ENCODE data around the gene CCR7.

Gene CCR7

DNA sequence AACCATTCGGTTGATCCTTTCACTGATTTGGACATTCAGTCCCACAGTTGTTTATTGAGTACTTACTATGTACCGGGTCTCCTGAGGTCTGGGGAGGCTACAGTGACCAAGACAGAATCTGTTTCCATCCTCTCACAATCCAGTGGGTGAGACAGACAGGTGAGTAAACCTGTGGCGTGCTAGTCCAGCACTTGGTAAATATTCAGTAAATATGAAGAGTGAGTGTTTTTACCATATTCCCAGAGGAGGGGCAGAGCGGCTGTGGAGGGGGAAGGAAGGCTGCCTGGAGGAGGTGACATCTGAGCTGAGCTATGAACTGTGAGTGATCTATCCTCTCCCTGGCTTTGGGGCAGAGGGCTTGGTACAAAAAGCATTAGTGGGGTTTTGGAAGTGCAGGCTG, 31.4 kb downstream of the CCR7 start:
- no peak for DNase-seq

DNA sequence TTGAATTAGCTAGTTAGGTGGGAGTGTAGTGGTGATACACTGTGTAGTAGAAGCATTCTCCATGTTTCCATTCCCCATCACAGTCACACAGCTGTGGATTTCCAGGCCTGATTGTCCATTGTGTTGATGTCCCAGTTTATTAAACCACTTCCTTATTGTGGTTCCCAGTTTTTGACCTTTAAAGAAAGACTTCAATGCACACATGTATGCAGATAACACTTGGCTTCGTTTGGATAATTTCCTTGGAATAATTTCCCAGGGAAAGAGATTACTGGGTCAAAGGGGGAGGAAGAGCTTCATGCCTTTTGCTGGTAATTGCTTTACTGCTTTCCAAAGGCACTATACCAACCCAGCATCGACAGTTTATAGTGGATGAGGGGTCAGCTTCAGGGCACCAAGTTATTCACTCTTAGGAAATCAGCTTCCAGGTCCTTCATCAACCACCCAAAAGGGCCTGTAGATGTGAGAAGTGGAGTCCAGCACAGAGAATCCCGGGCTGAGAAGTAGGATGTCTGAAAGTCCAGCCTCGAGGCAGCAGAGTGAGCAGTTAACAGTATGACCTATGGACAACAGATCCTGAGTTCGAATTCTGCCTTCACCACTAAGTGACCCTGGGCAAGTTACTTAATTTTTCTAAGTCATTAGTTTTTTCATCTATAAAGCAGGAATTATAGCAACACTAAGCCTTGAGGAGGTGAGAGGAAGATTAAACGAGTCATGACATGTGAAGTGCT, 32.6 kb downstream of the CCR7 start:
- DNase-seq, result no peak

DNA sequence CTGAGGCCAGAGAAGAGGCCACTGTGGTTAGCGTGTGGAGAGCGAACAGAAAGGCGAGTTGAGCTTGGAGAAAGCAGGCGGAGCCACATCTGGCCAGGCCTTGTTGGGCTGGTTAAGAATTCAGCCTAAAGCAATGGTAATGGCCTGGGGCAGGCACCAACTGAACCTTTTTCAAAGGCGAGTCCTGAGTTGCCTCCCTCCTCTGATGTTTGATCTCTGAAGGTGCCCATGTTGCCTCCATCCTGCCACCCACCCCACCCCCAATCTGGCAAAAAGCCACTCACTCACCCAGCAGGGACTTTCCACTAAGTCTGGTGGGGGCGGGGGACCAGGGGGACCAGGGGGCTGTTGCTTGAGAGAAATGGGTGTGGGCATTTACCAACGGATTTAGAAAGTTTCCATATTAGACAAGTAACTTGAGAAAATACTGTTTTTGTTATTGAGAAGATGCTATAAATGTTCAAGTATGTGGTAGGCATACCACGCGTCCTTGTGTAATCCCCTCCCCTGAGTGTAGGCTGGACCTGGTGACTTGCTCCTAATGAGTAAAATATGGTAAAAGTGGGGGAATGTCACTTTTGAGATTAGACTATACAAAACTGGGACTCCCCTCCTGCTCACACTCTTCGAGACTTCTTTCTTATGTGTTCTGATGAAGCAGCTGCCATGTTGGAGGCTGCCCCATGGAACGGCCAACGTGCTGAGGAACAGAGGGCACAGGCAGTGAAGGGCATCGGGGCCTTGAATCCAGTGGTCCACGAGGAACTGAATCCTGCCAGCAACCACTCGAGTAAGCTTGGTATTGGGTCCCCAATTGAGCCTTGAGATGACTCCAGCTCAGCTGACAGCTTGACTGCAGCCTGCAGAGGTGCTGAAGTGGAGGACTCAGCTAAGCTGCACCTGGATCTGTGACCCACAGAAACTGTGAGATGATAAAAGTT, 34.0 kb downstream of the CCR7 start:
- DNase-seq, result no peak

DNA sequence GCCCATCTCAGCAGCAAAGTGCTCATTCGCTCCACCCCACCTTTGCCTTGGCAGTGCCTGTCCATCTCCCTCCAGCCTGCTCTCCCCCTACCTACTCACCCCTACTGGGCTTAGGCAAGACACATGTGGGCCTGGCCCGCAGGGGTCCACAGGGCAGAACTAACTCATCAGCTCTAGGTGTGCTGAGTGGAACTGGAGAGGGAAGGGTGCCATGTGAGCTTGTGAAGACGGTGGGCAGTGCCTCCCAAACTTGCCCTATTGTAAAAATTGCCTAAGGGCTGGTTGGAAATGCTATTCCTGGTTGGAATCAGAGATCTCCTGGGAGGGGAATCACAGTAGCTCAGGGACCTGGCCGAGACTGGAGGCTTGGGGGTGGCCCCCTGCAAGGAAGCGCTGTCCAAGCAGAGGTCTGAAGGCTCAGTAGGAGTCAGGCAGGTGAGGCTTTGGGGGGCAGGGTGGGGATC, 34.7 kb downstream of the CCR7 start:
- DNase-seq, result no peak

DNA sequence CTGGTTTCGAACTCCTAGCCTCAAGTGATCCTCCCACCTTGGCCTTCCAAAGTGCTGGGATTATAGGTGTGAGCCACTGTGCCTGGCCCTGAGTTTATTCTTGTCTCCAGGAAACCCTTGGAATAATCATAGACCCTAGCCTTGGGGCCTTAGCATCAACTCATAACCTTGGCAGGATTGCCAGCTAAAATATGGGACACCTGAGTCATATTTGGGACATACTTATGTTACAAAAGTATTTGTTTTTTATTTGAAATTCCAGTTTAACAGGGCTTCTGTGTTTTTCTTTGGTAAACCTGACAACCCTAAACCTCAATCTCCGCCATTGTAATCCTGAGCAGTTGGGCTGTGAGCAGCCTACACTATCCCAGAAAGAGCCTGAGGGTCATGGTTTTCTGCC, 35.3 kb downstream of the CCR7 start:
- DNase-seq, result no peak

DNA sequence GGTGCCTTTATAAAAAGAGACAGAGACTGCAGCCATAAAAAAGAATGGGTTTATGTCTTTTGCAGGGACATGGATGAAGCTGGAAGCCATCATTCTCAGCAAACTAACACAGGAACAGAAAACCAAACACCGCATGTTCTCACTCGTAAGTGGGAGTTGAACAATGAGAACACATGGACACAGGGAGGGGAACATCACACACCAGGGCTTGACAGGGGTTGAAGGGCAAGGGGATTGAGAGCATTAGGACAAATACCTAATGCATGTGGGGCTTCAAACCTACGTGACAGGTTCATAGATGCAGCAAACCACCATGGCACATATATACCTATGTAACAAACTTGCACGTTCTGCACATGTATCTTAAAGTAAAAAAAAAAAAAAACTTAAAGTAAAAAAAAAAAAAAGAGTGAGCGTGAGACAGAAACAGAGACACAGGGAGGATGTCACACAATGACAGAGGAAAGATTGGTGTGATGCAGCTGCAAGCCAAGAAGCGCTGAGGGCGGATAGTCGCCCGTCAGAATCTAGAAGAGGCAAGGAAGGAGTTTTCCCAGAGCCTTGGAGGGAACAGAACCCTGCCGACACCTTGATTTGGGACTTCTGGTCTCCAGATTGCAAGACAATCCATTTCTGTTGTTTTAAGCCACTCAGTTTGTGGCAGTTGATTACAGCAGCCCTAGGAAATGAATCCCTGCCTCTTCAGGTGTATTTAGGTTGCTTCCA, 36.4 kb downstream of the CCR7 start:
- DNase-seq, result no peak

DNA sequence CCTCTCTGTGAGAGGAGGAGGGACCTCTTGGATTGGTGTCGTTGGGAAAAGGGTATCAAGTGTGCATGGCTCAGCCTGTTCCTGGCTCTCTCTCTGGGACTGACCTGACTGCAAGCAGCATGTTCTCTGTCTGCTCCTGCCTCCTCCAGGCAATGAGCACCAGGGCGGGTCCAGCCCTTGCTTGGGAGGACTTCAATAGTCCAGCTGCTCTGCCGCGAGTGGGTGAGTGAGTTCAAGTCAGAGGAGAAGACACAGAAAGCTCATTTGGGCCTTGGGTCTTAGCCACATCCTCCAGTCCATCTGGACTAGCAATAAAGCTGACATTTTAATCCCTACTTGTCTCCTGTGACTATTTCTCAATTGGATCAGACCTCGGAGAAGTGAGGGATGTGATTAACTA, 38.6 kb downstream of the CCR7 start:
- no peak for DNase-seq

DNA sequence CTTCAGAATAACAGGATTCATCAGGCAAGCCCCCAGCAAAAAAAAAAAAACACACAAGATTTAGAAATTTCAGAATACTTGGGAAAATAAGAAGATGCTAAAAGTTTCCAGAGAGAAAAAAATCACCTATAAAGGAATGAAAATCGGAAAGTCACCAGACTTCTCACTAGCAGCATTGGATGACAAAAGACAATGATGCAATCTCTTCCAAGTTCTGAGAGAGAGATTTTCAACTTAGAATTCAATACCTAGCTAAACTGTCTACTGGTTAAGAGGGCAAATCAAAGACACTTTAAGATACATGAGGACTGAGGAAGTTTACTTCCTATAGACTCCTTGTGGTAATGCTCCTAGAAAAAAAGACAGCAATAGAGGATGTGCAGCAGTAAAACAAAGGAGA, 40.0 kb downstream of the CCR7 start:
- no peak for DNase-seq

DNA sequence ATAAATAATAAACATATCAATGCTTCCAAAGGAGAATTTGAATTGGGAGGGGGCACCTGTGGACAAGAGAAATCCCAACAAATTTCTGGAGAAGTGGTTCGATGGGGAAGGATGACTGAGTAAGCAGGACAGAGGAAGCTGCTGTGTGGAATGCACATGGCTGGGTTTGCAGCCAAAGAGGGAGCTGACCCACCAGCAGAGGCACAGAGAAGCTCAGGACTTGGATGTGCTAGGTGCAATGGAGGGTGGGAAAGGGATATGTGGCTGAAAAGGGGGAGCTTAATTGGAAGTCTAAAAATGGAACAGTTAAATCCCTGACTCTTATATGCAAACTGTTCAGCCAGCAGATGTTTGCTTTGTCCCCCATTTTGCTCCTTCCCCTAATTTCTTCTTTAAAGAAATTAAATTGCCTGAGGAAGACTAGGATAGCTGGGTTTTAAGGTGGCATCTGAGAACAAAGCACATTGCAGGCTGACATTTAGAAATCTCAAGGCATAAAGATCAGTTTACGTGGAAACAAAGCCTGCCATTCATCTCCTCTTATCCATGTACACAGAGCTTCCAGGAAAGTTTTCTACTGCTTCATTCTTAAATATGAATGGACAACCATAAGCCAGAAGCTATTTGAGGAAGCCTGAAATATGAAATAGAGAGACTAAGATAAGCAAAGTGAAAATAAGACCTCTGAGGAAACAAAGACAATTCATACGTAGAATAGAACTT, 40.9 kb downstream of the CCR7 start:
- no peak for DNase-seq

DNA sequence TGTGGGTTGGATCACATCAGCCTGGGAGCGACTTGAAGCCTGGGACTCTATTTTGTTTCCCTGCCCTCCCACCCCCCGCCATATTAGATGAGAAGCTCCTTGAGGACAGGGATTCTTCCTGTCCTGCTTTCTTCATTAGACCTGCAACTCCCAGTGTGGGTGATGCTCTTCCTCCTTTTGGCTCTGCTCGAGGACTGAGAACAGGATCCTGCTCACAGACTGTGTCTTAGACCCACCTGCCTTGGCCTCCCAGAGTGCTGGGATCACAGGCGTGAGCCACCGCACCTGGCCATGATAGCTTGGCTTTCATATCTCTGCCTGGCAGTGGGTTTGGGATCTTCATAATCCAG, 42.3 kb downstream of the CCR7 start:
- DNase-seq, result no peak

DNA sequence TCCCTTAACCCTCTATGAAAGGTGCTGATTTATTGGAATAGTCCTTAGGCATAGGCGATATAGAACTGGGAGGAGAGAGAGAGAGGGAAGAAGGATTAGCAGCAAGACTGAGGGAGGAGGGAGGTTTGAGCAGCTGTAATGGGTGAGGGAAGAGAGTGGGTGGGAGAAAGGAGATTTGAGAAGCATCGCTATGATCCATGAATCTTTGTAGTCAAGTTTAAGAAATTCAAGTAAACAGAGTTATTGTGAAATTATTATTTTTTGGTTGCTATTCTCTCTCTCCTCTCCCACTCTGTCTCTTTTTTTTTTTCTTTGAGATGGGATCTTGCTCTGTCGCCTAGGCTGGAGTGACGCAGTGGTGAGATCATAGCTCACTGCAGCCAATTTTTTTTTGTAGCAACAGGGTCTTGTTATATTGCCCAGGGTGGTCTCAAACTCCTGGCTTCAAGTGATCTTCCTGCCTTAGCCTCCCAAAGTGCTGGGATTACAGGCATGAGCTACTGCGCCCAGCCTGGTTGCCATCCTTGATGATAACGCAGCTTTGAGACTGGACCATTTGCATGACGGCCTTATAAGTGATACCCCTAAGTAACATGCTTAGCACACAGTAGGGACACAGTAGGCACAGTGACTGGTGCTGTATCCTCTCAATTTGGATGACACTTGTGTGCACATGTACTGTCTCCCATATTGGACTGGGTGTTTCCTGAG, 42.9 kb downstream of the CCR7 start:
- DNase-seq, result no peak

DNA sequence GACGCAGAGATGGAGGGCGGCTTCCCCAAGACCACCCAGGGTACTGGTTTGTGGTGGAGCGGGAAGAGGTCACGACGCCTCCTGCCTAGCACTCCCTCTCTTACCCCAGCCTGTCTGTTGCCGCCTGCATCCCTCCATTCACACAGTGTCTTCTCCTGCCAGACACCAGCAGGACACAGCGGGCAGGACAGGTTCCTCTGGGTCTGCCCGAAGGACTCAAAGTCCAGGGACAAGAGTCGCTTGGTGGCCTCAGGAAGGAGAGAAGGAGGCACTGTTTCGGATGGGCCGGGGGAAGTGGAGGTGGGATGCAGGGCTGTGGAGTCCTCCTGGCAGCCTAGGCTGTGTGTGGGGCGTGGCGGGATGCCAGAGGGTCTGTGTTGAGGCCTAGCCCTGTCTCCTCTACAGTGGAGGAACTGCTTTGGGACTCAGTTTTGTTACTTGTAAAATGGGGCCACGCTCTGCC, 44.2 kb downstream of the CCR7 start:
- DNase-seq, result no peak

DNA sequence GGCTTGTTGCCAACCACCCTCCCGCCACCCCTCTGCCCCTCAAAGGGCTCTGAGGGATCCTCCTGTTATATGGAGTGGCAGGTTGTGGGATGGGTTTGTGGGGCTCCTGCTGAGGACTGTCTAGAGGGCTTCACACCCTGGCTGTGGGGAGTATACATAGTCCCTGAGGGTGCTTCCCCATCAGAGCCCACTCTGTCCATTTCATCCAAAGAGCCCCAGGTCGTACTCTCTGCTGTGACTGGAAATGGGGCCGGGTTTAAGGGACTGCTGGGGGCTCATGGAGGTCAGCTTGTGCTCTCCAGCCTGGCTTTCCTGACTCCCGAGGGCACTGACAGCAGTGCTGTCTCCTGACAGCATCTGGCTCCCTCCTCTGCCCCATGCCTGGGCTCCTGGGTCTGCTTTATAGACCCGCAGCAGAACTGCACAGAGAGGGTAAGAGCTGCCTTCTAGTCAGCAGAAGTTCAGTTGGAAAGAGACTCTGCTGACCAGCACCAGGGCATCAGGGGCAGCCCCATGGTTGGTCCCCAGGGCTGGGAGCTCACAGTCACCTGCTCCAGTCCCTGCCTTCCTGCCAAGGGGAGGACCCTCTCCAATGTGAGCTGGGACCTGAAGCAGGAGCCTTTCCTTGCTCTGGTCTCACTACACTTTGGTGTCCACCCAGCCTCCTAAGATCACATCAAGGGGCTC, 46.0 kb downstream of the CCR7 start:
- DNase-seq, result no peak

DNA sequence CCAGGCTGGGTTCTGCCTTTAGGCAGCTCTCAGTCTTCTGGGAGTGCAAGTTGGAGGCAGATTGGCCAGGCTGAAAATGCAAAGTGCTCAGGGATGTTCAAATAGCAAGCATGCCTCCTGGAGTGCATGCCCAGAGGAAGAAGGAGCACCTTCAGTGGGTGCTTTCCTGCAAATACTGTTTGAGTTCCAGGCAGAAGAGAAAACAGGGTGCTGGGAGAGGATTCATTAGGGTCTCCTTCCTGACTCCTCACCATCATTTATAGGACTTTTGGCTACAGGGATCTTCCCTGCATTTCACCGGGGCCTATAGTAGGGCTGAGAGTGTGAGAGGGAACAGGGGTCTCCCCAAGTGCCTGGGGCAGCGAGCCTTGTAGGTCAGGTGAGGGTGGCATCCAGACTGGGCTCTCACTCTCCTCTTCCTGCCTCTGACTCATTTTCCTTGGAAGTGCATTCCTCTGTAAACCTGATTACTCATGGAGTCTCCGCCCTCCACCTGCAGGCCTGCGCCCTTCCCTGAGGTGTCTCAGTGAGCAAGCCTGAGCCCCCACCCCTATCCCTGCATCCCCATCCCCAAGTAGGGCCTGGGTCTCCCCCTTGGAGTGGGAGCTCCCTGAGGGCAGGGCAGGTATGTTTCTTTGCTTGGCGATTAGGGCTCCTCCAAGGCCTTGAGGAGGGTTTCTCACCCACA, 46.7 kb downstream of the CCR7 start:
- DNase-seq, result no peak

DNA sequence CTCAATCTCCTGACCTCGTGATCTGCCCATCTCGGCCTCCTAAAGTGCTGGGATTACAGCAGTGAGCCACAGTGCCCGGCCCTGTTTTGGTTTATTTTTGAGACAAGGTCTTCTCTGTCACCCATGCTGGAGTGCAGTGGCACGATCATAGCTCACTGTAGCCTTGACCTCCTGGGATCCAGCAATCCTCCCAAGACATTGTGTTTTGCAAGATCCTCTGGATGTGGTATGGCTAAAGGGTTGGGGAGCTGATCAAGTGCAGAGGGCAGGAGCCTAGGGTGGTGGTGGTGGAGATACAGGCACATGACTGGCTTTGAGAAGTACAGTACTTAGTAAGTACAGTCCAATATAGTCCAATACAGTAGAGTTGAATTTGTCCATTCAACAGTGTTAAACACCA, 47.3 kb downstream of the CCR7 start:
- DNase-seq, result no peak

DNA sequence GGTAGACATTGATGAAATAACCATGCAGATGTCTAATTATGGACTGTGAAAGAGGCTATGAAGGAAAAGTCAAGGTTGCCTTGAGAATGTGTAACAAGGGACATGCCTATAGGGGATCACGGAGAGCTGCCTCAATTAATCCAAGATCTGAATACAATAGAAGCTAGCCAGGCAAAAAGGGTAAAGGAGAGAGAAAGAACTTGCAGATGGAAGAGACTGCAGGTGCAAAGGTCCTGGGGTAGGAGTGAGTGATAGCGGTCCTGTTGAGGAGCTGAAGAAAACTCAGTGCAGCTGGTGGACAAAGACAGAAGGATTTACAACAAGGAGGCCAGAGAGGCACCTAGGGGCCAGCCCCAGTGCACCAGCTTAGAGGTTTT, 48.0 kb downstream of the CCR7 start:
- no peak for DNase-seq

DNA sequence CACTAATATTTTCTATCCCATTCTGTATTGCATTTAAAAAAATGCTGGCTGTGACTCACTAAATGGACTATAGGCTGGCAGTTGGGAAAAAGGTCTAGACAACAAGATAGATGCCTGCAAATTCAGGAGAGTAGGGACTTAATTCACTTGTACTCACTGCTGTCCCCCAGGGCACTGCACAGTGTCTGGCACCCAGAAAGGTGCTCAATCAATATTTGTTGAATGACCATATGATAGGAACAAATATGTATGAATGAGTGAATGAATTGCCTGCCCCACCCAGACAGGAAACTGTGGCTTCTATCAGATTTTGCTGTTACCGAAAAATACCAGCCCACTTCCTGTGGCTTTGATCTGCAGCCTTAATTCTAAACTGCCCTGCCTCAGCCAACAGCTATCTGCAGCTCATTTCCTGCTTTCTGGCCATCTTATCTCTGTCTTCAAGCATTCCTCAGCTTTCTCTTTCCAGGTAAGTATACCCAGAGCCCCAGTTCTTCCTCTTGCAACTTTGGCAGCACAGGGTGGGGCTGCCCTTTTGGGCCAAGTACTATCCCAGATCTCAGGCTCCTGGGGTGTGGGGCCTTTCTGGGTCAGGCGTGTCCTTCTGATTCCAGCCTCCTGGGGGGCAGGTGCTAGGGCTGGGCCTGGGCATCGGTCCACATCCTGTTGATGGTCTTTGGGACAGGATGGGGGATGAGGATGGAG, 48.5 kb downstream of the CCR7 start:
- no peak for DNase-seq

DNA sequence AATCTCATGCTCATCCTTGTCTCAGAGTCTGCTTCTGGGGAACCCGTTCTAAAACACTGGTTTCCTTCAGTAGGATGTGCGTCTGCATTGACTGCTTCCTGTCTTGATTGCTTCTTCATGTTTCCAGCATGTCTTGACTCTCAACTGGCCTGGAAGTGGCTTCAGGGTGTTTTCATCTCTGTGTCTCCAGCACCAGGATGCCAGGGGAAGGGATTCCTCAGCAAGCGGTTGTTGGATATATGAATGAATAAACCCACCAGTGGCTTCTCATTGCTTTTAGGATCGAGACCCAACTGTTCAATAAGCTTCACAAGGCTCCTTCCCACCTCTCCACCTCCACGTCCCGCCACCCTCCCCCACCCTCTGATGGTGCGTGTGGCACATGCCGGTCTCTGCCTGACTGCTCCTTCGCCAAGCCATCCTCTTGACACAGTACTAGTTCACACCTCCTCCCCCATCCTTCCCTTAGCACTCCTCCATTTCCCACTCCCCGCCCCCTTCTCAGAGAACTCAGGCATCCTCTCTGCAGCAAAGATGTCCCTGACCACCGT, 49.7 kb downstream of the CCR7 start:
- no peak for DNase-seq

DNA sequence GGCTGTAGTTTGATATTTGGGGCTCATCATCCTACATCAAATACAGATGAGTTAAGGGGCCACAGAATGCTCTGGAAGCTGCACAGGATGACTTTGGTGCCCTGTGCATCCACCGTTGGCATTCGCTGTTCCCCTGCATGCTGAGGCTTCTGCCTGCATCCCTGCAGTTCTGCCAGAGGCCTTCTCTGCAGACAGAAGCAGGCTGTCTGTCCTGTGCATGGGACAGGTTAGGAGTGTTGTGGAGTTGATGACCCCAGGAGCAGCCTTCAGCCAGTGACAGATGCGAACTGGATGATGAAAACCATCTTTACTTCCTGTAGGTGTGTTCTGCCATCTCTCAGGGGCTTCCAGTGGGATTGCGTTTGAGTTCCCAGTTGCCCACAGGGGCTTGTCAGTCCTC, 50.3 kb downstream of the CCR7 start:
- DNase-seq, result no peak
